Anterior cingulate cortex (tissue), 58 donors: ENCODE results near the gene TRPM5.

Source experiments
- DNase-seq, 58 donors: peaks; one replicate each; lab custom pipeline; 2025; lab: John Stamatoyannopoulos, UW

TRPM5 gene

GRCh38 chr11:2410616-2411015 lies 33.7 kb downstream of the TRPM5 start:
- no peak for DNase-seq

DNA sequence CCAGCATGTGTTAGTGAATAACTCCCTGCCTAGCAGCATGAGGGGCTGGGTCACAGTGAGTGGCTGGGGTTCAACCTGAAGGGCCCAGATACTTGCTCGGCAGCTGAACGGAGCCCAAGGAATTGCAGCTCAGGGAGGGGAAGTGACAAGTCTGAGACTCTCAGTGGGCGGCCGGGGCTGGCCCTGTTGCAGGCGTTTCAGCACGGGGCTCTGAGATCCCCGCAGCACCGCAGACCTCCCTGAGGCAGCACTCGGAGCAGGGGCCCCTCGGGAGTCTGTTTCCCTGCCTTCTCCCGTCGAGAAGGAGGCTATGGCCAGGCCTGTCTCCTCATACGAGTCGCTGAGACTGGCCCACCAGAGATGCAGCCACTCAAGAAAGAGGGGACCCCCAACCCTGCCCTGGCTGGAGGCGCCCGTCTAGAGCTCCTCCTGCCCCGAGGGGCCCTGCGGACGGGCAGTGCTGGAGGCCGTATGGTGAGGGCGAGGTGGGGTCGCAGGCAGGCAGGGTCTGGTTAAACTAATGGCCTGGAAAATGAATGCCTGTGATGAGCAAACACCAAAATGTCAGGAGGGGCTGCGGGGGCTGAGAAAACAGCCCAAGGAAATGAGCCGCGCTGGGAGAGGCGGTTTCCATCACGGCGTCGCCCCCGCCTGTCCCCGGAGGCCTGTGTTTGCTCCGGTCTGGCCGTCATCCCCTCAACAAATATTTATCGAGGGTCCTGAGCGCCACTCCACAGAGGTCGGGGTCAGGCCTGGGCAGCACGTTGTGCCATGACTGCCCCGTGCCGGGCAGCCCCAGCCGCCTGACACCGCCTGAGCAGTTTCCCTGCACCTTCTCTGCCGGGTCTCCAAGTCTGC lies 34.5 kb downstream of the TRPM5 start:
- DNase-seq: no peak

GRCh38 chr11:2409126-2409525 lies 35.2 kb downstream of the TRPM5 start:
- DNase-seq: no peak

GRCh38 chr11:2408671-2409070 lies 35.6 kb downstream of the TRPM5 start:
- no peak for DNase-seq

- DNase-seq: no peak
Observed at GRCh38 chr11:2406878-2407410, 37.4 kb downstream of the TRPM5 start.

DNA sequence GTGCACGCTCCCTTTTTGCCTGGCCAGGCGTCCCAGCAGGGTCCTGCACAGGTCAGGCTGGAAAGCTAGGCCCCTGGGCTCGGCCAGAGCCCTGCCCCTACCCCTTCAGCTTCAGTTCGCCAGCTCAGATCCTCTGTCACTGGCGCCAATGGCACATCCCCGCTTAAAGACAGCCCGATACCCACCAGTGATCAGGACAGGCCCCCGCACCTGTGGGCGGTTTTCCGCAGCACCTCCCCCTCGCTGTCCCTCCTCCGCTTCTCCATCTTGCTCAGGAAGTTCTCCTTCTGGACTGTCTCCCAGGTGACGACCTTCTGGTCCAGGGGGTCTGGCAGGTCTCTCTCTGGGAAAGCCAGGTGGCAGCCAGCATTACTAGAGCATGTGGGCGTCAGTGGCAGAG lies 37.9 kb downstream of the TRPM5 start:
- DNase-seq: no peak

DNA sequence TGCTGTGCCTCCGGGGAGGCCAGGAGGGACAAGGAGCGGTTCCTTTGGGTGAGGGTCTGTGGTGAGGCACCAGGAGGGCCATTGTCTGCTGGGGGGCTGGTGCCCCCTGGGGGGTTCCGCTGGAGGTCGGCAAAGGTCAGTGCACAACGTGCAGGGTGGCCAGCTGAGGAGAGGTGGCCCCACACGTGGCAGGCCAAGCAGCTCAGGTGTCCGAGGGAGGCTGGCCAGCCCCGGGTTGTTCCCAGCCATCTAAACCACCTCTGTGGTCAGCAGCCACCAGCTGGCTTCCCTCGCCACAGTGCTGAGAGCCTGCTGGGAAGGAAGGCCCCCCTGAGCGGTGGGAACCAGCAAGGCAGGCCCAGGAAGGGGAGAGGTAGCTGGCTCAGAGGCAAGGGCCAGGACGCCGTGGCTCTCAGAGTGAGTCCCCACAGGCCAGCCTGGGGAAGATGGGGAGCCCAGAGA lies 39.5 kb downstream of the TRPM5 start:
- DNase-seq: no peak

DNA sequence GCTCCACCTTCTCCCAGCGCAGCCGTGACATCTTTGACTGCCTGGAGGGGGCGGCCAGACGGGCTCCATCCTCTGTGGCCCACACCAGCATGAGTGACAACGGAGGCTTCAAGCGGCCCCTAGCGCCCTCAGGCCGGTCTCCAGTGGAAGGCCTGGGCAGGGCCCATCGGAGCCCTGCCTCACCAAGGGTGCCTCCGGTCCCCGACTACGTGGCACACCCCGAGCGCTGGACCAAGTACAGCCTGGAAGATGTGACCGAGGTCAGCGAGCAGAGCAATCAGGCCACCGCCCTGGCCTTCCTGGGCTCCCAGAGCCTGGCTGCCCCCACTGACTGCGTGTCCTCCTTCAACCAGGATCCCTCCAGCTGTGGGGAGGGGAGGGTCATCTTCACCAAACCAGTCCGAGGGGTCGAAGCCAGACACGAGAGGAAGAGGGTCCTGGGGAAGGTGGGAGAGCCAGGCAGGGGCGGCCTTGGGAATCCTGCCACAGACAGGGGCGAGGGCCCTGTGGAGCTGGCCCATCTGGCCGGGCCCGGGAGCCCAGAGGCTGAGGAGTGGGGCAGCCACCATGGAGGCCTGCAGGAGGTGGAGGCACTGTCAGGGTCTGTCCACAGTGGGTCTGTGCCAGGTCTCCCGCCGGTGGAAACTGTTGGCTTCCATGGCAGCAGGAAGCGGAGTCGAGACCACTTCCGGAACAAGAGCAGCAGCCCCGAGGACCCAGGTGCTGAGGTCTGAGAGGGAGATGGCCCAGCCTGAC lies 41.2 kb downstream of the TRPM5 start:
- no peak for DNase-seq

DNA sequence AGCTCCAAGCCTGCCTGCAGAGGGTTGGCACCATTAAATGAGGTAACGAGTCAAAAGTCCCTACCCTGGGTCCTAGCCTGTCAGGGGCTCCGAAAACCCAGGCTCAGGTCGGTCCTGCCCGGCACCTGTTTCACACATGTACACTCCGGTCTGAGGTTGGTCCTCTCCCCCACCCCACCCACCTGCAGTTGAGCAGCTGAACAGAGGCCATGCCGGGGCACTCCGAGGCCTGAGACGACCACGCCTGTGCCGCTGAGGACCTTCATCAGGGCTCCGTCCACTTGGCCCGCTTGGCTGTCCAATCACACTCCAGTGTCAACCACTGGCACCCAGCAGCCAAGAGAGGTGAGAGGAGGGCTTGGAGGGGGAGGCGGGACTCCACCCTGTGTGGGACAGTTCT lies 42.2 kb downstream of the TRPM5 start:
- no peak for DNase-seq

DNA sequence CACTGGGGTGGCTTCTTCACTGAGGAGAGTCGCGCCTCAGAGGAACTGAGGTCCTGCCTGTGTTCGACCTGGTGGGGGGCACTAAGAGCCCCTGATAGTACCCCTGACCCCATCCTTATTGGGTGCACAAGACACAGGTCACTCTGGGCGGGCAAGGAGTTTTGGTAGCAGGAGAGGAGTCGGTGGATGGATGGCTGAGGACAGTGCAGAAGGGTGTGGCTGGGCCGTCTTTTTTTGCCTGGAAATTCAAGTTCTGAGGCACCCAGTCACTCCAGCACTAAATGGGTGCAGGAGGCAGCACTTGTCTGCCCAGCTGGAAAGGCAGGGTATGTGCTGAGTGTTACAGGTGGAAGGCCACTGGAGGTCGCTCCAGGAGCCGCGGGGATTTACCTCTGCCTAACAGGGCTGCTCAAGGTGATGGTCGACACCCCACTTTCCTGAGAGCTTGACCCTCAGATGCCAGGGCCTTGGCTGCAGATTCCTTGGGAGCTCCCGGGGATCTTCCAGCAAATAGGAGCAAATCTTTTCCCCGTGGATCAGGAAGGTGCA lies 42.8 kb downstream of the TRPM5 start:
- DNase-seq: no peak

- DNase-seq: peak in 3 of 58 donors; percentile 59 to 78 (median 63)
Observed at GRCh38 chr11:2400762-2401435, 43.4 kb downstream of the TRPM5 start.

DNA sequence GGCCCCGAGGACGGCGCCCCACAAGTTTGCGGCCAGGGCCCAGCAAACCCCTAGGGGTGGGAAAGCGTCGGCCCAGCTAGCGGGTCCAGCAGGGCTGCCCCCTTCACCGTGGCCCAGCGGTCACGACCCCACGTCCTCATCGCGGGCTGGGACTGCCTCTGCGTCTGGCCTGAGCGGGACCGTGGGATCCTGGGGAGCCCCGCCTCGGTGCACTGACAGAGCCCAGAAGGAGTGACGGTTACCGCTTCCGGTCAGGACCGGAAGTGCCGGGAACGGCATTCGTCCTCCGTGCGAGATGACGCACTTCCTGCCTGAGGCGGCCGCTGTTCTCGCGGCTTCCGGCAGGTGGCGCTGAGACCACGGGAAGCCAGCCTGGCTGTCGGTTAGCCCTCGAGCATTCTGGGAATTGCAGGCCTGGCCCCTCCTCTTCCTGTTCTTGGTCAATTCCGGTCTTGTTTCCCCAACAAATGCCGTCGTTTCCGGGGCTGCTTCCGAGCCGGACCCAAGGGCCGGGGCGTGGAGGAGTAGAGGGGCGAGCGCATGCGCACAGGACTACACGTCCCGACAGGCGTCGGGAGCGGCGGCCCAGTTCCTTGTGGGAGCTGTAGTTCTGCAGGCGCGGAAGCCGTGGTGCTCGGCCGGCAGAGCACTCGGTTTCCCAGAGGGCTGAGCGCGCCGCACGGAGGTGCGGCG lies 44.1 kb downstream of the TRPM5 start, which contains the start of gene TSSC4:
TSSC4 (plus strand) TSS at position 682 of the 693 bp plus-strand sequence. CDS start 1,884 bp downstream, outside the sequence.
- peak; percentile 97 to 100 (median 100) for DNase-seq

DNA sequence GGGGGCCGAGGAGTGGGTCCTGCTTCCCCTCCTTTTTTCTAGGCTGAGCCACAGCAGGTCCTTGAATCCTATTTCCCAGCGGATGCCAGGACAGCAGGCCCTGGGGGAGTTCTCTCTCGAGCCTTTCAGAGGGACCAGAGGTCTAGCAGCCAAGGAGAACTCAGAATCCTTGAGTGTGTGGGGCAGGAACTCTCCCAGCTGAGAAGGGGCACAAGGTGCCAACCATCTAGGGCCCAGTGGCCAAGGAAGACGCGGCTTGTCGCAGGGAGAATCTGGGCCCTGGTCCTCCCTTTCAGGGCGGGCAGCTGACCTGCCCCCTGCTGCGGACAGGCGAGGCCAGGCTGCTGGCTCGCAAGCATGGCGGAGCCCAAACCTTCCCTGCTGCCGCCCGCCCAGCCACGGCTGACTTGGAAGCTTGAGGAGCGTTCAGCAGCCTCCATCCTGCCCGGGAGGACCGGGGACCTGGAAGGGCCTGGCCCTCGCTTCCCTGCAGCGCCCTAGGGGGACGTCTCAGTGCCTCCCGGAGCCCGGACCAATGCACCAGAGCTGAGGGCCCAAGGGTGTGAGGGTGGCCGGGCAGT lies 44.7 kb downstream of the TRPM5 start:
- peak in 19 of 58 donors; percentile 45 to 79 (median 61) for DNase-seq

DNA sequence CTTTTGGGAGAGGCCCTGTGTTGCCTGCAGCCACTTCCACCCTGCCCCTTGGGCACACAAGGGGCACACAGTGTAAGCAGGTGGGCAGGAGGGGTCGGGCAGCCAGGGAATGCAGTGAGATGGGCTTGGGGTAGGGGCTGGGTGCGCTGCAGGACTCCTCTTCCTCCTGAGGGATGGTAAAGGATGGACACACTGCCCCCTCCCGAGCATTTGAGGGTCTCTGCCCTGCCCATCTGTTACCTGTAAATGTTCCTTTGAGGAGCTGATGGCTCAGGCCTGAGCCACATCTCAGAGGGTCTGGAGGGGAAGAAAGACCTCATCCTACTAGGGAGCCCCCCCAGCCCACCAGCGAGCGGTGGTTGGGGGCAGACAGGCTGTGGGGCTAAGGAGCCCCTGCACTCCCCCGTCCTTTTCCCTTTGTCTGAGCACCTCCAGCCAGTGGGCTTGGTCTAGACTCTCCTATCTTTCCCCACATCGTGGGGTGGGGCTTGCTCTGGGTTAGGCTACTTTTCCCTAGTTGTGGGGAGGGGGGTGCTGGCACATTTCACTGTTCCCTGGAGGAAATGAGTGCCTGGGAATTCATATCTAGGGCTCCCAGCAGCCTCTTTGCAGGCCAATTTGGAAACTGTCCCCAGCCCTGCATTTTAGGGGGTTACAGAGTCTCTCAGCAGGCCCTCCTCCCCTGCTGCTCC lies 45.5 kb downstream of the TRPM5 start:
- no peak for DNase-seq

DNA sequence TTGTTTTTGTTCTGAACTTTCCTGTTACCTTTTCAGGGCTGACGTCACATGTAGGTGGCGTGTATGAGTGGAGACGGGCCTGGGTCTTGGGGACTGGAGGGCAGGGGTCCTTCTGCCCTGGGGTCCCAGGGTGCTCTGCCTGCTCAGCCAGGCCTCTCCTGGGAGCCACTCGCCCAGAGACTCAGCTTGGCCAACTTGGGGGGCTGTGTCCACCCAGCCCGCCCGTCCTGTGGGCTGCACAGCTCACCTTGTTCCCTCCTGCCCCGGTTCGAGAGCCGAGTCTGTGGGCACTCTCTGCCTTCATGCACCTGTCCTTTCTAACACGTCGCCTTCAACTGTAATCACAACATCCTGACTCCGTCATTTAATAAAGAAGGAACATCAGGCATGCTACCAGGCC lies 47.3 kb downstream of the TRPM5 start:
- no peak for DNase-seq

DNA sequence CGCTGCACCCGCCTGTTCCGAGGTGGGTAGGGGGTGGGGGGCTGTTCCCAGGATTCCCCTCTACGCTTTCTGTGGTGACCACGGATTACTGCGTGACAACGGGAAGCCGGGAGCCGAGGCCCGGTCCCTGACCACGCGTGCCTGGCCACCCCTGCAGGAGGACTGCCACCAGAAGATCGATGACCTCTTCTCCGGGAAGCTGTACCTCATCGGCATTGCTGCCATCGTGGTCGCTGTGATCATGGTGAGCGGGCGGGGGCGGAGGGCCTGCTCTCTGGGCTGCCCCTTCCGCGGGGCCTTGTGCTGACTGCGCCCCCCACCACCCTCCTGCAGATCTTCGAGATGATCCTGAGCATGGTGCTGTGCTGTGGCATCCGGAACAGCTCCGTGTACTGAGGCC lies 47.8 kb downstream of the TRPM5 start:
- DNase-seq: no peak

DNA sequence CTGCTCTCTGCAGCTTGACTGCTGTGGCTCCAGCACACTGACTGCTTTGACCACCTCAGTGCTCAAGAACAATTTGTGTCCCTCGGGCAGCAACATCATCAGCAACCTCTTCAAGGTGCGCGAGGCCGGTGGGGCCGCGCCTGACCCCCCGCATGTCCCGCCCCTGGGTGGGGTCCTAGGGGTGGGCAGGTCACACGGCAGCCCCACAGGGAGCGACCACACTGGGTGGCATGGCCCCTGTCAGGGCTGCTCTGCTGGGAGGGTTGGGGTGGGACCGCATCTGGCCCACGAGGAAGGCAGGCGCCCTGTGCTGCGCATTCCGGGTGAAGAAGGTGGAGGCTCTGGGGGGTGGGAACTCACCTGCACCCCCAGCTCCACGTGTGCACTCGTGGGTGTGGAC lies 48.5 kb downstream of the TRPM5 start:
- no peak for DNase-seq

GRCh38 chr11:2395211-2395730 lies 49.0 kb downstream of the TRPM5 start:
- DNase-seq: no peak

- no peak for DNase-seq
Observed at GRCh38 chr11:2394818-2395105, 49.6 kb downstream of the TRPM5 start.
